ENCODE results near the gene C22orf42.
"Not testable (repeated sequence)": the region's sequence is repeated elsewhere in the genome, so short reads cannot be mapped to it uniquely, and the experiment has no call there.

DNA sequence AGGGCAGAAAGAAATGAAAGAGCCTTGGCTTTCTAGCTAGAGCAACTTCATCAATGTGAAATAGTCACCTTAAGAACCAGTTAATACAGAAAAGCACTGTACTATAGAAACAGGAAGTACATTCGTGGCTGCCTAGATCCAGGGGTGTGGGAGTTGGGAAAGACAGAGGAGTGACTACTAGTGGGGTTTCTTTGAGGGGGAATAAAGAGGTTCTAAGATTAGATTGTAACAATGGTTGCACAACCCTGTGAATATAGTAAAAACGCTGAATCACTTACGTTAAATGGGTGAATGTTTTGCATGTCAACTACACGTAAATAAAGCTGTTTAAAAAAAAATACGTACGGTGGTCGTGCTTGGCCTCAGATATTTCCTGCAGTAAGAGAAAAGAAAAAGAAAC lies 8.5 kb downstream of the C22orf42 start:
- TF ChIP-seq CTCF (IDR thresholded peaks at IDR 0.05; ENCODE audit: insufficient read depth, low read depth, low read length); EZH2 (IDR thresholded peaks at IDR 0.05; ENCODE audit: insufficient read depth, low read length): not testable (repeated sequence)

Measured in astrocyte (in vitro differentiated cells and primary cell).